ENCODE data around the gene EIF4E1B. TPM values are rescaled to one million over a fixed set of nuclear protein-coding genes. Genes with fewer than 3 reads are reported as not detected.

The EIF4E1B gene
- total RNA-seq, 1 donor from 2014 or later, result not detected

DNA sequence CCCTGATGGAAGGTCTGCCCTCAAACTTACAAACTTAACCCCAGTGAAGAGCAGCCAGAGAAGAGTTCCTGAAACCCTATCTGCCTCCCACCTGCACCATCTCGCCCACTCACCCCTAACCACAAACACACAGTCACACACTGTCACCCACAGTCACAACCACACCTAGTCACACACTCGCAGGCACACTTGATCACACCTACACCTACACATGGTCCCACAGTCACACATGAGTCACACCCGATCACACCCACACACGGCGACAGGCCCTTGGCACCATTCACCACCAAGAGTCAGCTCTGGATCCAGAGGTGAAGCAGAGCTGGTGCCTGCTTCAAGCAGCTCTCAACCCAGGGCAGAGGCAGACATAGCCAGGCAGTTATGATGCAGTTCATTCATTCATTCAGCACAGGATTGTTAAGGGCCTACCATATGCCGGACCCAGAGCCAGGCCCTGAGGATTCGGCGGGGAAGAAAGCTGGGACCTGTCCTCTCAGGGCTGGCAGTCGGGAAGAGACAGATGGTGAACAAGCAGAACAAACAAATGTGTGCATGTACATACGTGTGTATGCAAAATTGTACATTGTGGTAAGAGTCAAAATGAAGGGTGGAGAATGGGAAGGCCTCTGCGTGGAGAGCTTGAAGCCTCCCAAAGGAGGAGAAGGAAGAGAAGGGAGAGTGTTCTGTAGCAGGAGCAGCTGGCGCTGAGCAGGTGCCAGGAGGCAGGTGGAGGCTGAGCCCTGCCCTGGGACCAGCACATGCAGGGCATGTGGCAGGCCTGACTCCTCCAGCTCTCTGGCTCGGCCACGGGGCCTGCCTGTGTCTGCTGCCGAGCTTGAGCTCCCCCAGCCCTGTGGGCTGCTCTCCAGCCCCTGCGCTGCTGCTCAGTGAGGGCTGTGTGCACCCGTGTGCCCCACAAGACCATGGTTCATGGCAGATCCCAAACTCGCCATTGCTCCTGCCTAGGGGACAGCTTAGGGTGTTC, 23.2 kb downstream of the EIF4E1B start:
- peak; percentile 59 for DNase-seq
- peaks cover 18% of the 10 kb centered on the region for H3K27me3 Mint-ChIP-seq (ENCODE audit: unreplicated experiment)

DNA sequence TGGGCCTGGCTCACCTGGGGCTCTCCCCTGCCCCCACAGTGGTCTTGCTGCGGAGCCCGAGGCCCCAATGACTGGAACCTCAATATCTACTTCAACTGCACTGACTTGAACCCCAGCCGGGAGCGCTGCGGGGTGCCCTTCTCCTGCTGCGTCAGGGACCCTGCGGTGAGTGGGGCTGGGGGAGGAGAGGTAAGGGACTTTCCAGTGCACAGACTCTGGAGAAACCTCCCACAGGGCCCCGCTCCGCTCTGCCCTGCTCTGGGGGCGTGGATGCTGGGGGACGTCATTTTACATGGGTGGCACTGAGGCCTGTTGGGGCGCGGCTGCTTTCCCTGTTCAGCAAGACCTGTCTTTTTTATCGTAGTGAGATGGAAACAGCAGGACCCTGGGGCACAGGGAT, 24.4 kb downstream of the EIF4E1B start:
- Mint-ChIP-seq H3K27me3 (ENCODE audit: unreplicated experiment) (peaks cover 15% of the 10 kb centered on the region), H3K27ac (ENCODE audit: unreplicated experiment) (no peak overlapping the region), H3K4me3 (ENCODE audit: unreplicated experiment) (no peak overlapping the region), H3K36me3 (ENCODE audit: unreplicated experiment) (peaks cover 7% of the 10 kb centered on the region), H3K4me1 (ENCODE audit: low read depth, unreplicated experiment) (peaks cover 26% of the 10 kb centered on the region), H3K9me3 (ENCODE audit: unreplicated experiment) (peaks cover 4% of the 10 kb centered on the region)
- no peak for TF ChIP-seq CTCF (IDR thresholded peaks at IDR 0.05; ENCODE audit: partially characterized antibody, unreplicated experiment)
- DNase-seq, result no peak

More for the DNA sequence above, 23.2 kb downstream of the EIF4E1B start:
- peaks cover 31% of the 10 kb centered on the region for H3K4me1 Mint-ChIP-seq (ENCODE audit: low read depth, unreplicated experiment)
- H3K9me3 Mint-ChIP-seq (ENCODE audit: unreplicated experiment), result peaks cover 4% of the 10 kb centered on the region
- H3K27ac Mint-ChIP-seq (ENCODE audit: unreplicated experiment), result peak overlapping the region; percentile 89
- peak overlapping the region; percentile 41 for H3K4me3 Mint-ChIP-seq (ENCODE audit: unreplicated experiment)
- peaks cover 7% of the 10 kb centered on the region for H3K36me3 Mint-ChIP-seq (ENCODE audit: unreplicated experiment)
- no peak for TF ChIP-seq CTCF (IDR thresholded peaks at IDR 0.05; ENCODE audit: partially characterized antibody, unreplicated experiment)

DNA sequence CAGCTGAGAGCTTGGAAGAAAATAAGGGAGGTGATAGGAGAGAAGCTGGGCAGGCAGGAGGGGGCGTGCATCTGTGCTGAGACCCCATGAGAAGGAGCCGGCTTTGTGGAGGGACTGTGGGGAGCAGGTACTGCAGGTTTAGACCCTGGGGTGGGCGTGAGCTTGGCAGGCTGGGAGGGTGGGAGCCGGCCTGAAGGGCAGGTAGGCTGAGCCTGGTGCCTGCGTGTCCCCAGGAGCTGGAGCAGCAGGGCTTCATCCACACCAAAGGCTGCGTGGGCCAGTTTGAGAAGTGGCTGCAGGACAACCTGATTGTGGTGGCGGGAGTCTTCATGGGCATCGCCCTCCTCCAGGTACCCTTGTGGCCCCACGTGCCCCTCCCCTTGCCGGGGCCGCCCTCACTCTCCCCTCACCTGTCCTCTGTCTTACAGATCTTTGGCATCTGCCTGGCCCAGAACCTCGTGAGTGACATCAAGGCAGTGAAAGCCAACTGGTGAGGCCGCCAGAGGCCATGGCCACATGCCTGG, 26.1 kb downstream of the EIF4E1B start:
- Mint-ChIP-seq H3K27ac (ENCODE audit: unreplicated experiment) (no peak overlapping the region), H3K4me1 (ENCODE audit: low read depth, unreplicated experiment) (peaks cover 18% of the 10 kb centered on the region), H3K4me3 (ENCODE audit: unreplicated experiment) (no peak overlapping the region), H3K9me3 (ENCODE audit: unreplicated experiment) (peaks cover 2% of the 10 kb centered on the region), H3K36me3 (ENCODE audit: unreplicated experiment) (peaks cover 7% of the 10 kb centered on the region), H3K27me3 (ENCODE audit: unreplicated experiment) (peaks cover 17% of the 10 kb centered on the region)
- no peak for DNase-seq
- TF ChIP-seq CTCF (IDR thresholded peaks at IDR 0.05; ENCODE audit: partially characterized antibody, unreplicated experiment), result no peak

GRCh38 chr5:176658007-176658599, 27.6 kb downstream of the EIF4E1B start:
- Mint-ChIP-seq H3K4me3 (ENCODE audit: unreplicated experiment) (no peak overlapping the region), H3K27ac (ENCODE audit: unreplicated experiment) (no peak overlapping the region), H3K4me1 (ENCODE audit: low read depth, unreplicated experiment) (peaks cover 12% of the 10 kb centered on the region), H3K36me3 (ENCODE audit: unreplicated experiment) (peaks cover 7% of the 10 kb centered on the region), H3K9me3 (ENCODE audit: unreplicated experiment) (peaks cover 2% of the 10 kb centered on the region), H3K27me3 (ENCODE audit: unreplicated experiment) (peaks cover 14% of the 10 kb centered on the region)
- peak; percentile 83 for TF ChIP-seq CTCF (IDR thresholded peaks at IDR 0.05; ENCODE audit: partially characterized antibody, unreplicated experiment)
- DNase-seq, result peak; percentile 81

All from glutamatergic neuron (in vitro differentiated cells).